SK-N-SH (cell line): Measurements from ENCODE around the gene KCNK17.

Experiments used
- EZH2phosphoT487 ChIP-seq: fragments of 200-600 bp; sonication (generic); IDR thresholded peaks from 2 replicates; pipeline ENCODE4 v1.6.1; 2017; ENCODE audit warnings: low read depth, mixed run types, mild to moderate bottlenecking, antibody characterized with exemption, moderate library complexity, borderline replicate concordance
- TEAD4 ChIP-seq: IDR thresholded peaks from 2 replicates; pipeline ENCODE4 v1.4.0; 2012; ENCODE audit warnings: mild to moderate bottlenecking, borderline replicate concordance; ENCODE audit not compliant: insufficient read depth
- TF ChIP-seq, protein P1 (sequence below): fragments of 200-600 bp; sonication (generic); IDR thresholded peaks from 2 replicates; pipeline ENCODE4 v1.6.1; 2017; ENCODE audit warnings: antibody characterized with exemption, mild to moderate bottlenecking, moderate library complexity

DNA sequence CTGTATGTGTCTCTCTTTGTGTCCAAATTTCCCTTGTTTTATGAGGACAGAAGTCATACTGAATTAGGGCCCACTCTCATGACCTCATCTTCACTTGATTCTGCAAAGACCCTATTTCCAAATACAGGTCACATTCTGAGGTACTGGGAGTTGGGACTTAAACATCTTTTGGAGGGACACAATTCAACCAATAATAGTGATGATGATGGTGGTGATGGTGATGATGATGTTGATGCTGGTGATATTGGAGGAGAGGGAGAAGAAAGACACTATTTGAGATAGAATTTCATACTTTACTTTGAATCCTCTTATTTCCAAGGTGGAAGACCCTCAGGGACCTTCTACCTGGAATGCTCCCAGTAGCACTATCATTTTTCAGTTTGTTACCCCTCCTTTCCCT is 63.7 kb downstream of the KCNK17 start:
- TF ChIP-seq EZH2phosphoT487 (no peak), TEAD4 (no peak)
- TF ChIP-seq, protein P1, sequence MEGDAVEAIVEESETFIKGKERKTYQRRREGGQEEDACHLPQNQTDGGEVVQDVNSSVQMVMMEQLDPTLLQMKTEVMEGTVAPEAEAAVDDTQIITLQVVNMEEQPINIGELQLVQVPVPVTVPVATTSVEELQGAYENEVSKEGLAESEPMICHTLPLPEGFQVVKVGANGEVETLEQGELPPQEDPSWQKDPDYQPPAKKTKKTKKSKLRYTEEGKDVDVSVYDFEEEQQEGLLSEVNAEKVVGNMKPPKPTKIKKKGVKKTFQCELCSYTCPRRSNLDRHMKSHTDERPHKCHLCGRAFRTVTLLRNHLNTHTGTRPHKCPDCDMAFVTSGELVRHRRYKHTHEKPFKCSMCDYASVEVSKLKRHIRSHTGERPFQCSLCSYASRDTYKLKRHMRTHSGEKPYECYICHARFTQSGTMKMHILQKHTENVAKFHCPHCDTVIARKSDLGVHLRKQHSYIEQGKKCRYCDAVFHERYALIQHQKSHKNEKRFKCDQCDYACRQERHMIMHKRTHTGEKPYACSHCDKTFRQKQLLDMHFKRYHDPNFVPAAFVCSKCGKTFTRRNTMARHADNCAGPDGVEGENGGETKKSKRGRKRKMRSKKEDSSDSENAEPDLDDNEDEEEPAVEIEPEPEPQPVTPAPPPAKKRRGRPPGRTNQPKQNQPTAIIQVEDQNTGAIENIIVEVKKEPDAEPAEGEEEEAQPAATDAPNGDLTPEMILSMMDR: no peak
